Keratinocyte (primary cell): Measurements from ENCODE around the gene CRKL. TPM values are rescaled to one million over a fixed set of nuclear protein-coding genes. Genes with fewer than 3 reads are reported as not detected.

ENCODE experiments used
- DNase-seq: peaks from one replicate; pipeline ENCODE4 v3.0.0-alpha.2; 2011; ENCODE audit warnings: low read depth, missing footprints, low spot score
- FAIRE-seq: peaks from 2 replicates; lab custom pipeline; 2011; peaks lifted over from hg19 to GRCh38; lab: Jason Lieb, UNC
- H2AFZ ChIP-seq: 2 replicates; pipeline ENCODE4 v1.6.0; 2012; ENCODE audit warnings: low read length, control low read depth, inconsistent platforms; ENCODE audit not compliant: control insufficient read depth
- H3K27ac ChIP-seq: 2 replicates; pipeline ENCODE4 v1.5.1; 2011; ENCODE audit warnings: low read length; ENCODE audit not compliant: control insufficient read depth, insufficient read depth
- H3K27me3 ChIP-seq: 3 replicates; pipeline ENCODE4 v1.6.0; 2011; ENCODE audit warnings: low read length; ENCODE audit not compliant: control insufficient read depth, insufficient read depth; ENCODE audit errors: extremely low read depth
- H3K36me3 ChIP-seq, 2 experiments: 2 replicates in 1 of 2; 3 replicates in 1 of 2; pipeline ENCODE4 v1.5.1; 2011; ENCODE audit warnings: low read length in 2 of 2, mild to moderate bottlenecking in 1 of 2; ENCODE audit not compliant: control insufficient read depth in 2 of 2, insufficient read depth in 2 of 2; ENCODE audit errors: extremely low read depth in 1 of 2
- H3K4me1 ChIP-seq: 3 replicates; pipeline ENCODE4 v1.5.1; 2011; ENCODE audit warnings: low read length; ENCODE audit not compliant: control insufficient read depth, insufficient read depth; ENCODE audit errors: extremely low read depth
- H3K4me2 ChIP-seq: 3 replicates; pipeline ENCODE4 v1.6.0; 2011; ENCODE audit warnings: low read depth, low read length; ENCODE audit not compliant: control insufficient read depth, insufficient read depth; ENCODE audit errors: extremely low read depth
- H3K4me3 ChIP-seq, 3 experiments: fragments of 200-600 bp in 1 of 3; sonication (generic) in 1 of 3; 2 replicates in 2 of 3; 3 replicates in 1 of 3; pipeline ENCODE4 v1.5.1; 2011 to 2016; ENCODE audit warnings: low read length in 3 of 3, mild to moderate bottlenecking in 3 of 3, control low read depth in 2 of 3, inconsistent platforms in 1 of 3, low read depth in 1 of 3, mixed read lengths in 1 of 3, mixed run types in 1 of 3, moderate library complexity in 1 of 3; ENCODE audit not compliant: control insufficient read depth in 2 of 3, insufficient read depth in 2 of 3; ENCODE audit errors: extremely low read depth in 1 of 3
- H3K79me2 ChIP-seq: 2 replicates; pipeline ENCODE4 v1.6.0; 2012; ENCODE audit warnings: low read length; ENCODE audit not compliant: control insufficient read depth, insufficient read depth
- H3K9ac ChIP-seq: 3 replicates; pipeline ENCODE4 v1.6.0; 2011; ENCODE audit warnings: low read length; ENCODE audit not compliant: control insufficient read depth, insufficient read depth; ENCODE audit errors: extremely low read depth
- H3K9me1 ChIP-seq: 3 replicates; pipeline ENCODE4 v1.6.0; 2011; ENCODE audit warnings: low read length; ENCODE audit not compliant: control insufficient read depth, insufficient read depth; ENCODE audit errors: extremely low read depth
- H3K9me3 ChIP-seq: 2 replicates; pipeline ENCODE4 v1.5.1; 2012; ENCODE audit warnings: low read depth, low read length; ENCODE audit not compliant: control insufficient read depth
- H4K20me1 ChIP-seq: 3 replicates; pipeline ENCODE4 v1.6.0; 2011; ENCODE audit warnings: low read length; ENCODE audit not compliant: control insufficient read depth, insufficient read depth; ENCODE audit errors: extremely low read depth
- EZH2 ChIP-seq: IDR thresholded peaks from one replicate; pipeline ENCODE4 v1.6.1; 2012; ENCODE audit warnings: inconsistent platforms, mild to moderate bottlenecking, low read length, moderate library complexity
- dilution Hi-C: fragments of 300-500 bp; cut with MboI; formaldehyde crosslinking; loops from one replicate; pipeline ENCODE4 v1.7.0; 2020; ENCODE audit warnings: low sequenced_read_pairs; ENCODE audit not compliant: extremely low pct_ligation_motif_present
- polyA plus RNA-seq, 5 experiments: library from polyadenylated mRNA; depleted of rRNA in 3 of 5; stranded (reverse) in 3 of 5; stranded (forward) in 1 of 5; unstranded in 1 of 5; fragments of >200 nt; gene quantifications; 1 replicate in 1 of 5; 2 replicates in 3 of 5; 3 replicates in 1 of 5; pipeline versions ENCODE4 v1.2.1 to v1.2.3, GENCODE V29; 2011 to 2012; ENCODE audit warnings: missing spikeins in 2 of 5, low read depth in 1 of 5, low replicate concordance in 1 of 5
- TF ChIP-seq, protein P1 (sequence below), 3 experiments: IDR thresholded peaks in 1 of 3; conservative IDR thresholded peaks in 1 of 3; optimal IDR thresholded peaks in 1 of 3; 2 replicates in 2 of 3; 3 replicates in 1 of 3; pipeline versions ENCODE3 to v1.5.1; 2011; ENCODE audit warnings: low read length in 3 of 3, mild to moderate bottlenecking in 3 of 3, moderate library complexity in 2 of 3, control low read depth in 1 of 3, inconsistent platforms in 1 of 3; ENCODE audit not compliant: insufficient read depth in 2 of 3; ENCODE audit errors: extremely low read depth in 1 of 3

Gene CRKL
- polyA plus RNA-seq, 1 donor (not counting 4 experiments of a cell fraction or from before 2014, with no cell fraction given), result 32.1 TPM

- Histone ChIP-seq H3K9me3 (no peaks in the 10 kb centered on the region), H2AFZ (no peak overlapping the region), H3K36me3 (peaks cover 16 to 17% of the 10 kb centered on the region in 2 experiments), H3K27ac (no peak overlapping the region), H3K27me3 (no peaks in the 10 kb centered on the region), H3K79me2 (no peaks in the 10 kb centered on the region), H3K9ac (no peak overlapping the region), H3K9me1 (no peaks in the 10 kb centered on the region), H4K20me1 (peaks cover 3% of the 10 kb centered on the region), H3K4me2 (no peak overlapping the region), H3K4me3 (no peak overlapping the region), H3K4me1 (peaks cover 3% of the 10 kb centered on the region)
- no peak for FAIRE-seq
- DNase-seq, result no peak
- TF ChIP-seq, protein P1, sequence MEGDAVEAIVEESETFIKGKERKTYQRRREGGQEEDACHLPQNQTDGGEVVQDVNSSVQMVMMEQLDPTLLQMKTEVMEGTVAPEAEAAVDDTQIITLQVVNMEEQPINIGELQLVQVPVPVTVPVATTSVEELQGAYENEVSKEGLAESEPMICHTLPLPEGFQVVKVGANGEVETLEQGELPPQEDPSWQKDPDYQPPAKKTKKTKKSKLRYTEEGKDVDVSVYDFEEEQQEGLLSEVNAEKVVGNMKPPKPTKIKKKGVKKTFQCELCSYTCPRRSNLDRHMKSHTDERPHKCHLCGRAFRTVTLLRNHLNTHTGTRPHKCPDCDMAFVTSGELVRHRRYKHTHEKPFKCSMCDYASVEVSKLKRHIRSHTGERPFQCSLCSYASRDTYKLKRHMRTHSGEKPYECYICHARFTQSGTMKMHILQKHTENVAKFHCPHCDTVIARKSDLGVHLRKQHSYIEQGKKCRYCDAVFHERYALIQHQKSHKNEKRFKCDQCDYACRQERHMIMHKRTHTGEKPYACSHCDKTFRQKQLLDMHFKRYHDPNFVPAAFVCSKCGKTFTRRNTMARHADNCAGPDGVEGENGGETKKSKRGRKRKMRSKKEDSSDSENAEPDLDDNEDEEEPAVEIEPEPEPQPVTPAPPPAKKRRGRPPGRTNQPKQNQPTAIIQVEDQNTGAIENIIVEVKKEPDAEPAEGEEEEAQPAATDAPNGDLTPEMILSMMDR (optimal IDR thresholded peaks at IDR 0.05 in 1 of 3, IDR thresholded peaks at IDR 0.05 in 1 of 3, conservative IDR thresholded peaks at IDR 0.05 in 1 of 3; ENCODE audit: extremely low read depth in 1 of 3, insufficient read depth in 2 of 3, low read length in 3 of 3), result no peak
- no peak for TF ChIP-seq EZH2
- dilution Hi-C loops, result no loop called here
Observed at GRCh38 chr22:20881231-20881630, 36.0 kb upstream of the CRKL start.

DNA sequence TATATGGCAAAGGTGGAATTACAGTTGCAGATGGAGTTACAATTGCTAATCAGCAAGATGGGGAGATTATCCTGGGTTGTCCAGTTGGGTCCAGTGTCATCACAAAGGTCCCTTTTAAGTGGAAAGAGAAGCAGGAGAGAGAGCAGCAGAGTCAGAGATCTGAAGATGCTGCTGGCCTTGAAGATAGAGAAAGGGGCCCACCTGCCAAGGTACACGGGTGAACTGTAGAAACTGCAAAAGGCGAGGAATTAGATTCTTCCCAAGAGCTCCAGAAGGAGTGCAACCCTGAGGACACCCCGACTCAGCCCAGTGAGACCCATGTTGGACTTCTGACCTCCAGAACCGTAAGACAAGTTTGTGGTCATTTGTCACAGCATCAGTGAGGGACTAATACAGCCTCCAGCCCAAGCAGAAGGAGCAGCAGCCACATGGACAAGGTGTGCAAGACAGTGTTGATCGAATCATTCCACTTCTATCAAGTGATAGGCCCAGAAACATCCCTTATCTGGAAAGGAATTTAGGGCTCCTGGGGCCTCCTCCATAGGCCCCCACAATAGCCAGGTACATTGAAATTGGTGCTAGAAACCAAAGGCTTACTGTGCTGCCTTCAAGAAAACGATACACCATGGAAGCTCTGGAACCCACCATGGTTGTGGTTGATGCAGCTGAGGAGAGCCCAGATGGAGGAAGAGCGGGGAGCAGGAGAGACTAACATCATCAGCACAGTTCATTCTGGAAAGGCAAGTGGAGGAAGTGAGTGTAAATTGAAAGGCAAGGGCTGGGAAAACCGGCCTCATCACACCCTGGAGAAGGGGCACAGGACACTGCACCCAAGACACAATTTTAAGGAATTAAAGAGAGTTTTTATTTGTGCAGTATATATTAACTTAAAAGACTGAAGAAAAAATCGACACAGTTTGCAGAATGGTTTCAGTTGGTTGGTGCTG is 35.1 kb upstream of the CRKL start:
- Histone ChIP-seq H3K27ac (no peak overlapping the region), H4K20me1 (peaks cover 3% of the 10 kb centered on the region), H3K4me3 (no peak overlapping the region), H3K4me2 (no peak overlapping the region), H3K27me3 (no peaks in the 10 kb centered on the region), H3K36me3 (peaks cover 16 to 17% of the 10 kb centered on the region in 2 experiments), H3K9me1 (no peaks in the 10 kb centered on the region), H3K9ac (no peak overlapping the region), H3K79me2 (no peaks in the 10 kb centered on the region), H3K9me3 (no peaks in the 10 kb centered on the region), H3K4me1 (peaks cover 5% of the 10 kb centered on the region), H2AFZ (no peak overlapping the region)
- TF ChIP-seq EZH2, result no peak
- TF ChIP-seq, protein P1 (optimal IDR thresholded peaks at IDR 0.05 in 1 of 3, IDR thresholded peaks at IDR 0.05 in 1 of 3, conservative IDR thresholded peaks at IDR 0.05 in 1 of 3; ENCODE audit: extremely low read depth in 1 of 3, insufficient read depth in 2 of 3, low read length in 3 of 3), result no peak
- dilution Hi-C loops, result no loop called here
- DNase-seq (no peak), FAIRE-seq (no peak)
